CD4-positive, CD25-positive, alpha-beta regulatory T cell (primary cell): Measurements from ENCODE around the gene ALX3. TPM values are rescaled to one million over a fixed set of nuclear protein-coding genes. Genes with fewer than 3 reads are reported as not detected.
A peak's percentile ranks its signal among the peaks of the same experiment; 100 is the strongest.

Experiments
- ATAC-seq, 2 donors: fragments of 150-1000 bp; cut with Tn5 transposase; one replicate each; pipeline ENCODE4 v1.10.0; 2021; ENCODE audit warnings: low read depth in 2 of 2, moderate number of reproducible peaks in 2 of 2, moderate library complexity in 1 of 2
- DNase-seq, 3 donors: peaks; one replicate each; pipeline versions ENCODE4 v3.0.0 to v3.0.0-alpha.2; 2012 to 2022; ENCODE audit warnings: mixed read lengths in 1 of 3
- H3K27ac ChIP-seq: one replicate; pipeline ENCODE4 v1.7.0; 2013; ENCODE audit warnings: mild to moderate bottlenecking, low read length; ENCODE audit not compliant: insufficient read depth, poor library complexity, severe bottlenecking
- H3K27me3 ChIP-seq: one replicate; pipeline ENCODE4 v1.7.0; 2013; ENCODE audit warnings: low read length; ENCODE audit not compliant: control insufficient read depth, insufficient read depth
- H3K36me3 ChIP-seq: one replicate; pipeline ENCODE4 v1.7.0; 2013; ENCODE audit warnings: mild to moderate bottlenecking, low read length, moderate library complexity; ENCODE audit not compliant: control insufficient read depth, insufficient read depth
- H3K4me1 ChIP-seq: 2 replicates; pipeline ENCODE4 v1.7.0; 2013; ENCODE audit warnings: mild to moderate bottlenecking, low read length; ENCODE audit not compliant: insufficient read depth, control insufficient read depth, poor library complexity, severe bottlenecking
- H3K4me3 ChIP-seq: one replicate; pipeline ENCODE4 v1.7.0; 2013; ENCODE audit warnings: low read depth, mild to moderate bottlenecking, low read length, moderate library complexity
- H3K9me3 ChIP-seq, 2 experiments: 1 replicate in 1 of 2; 2 replicates in 1 of 2; pipeline ENCODE4 v1.7.0; 2013; ENCODE audit warnings: low read length in 2 of 2, mild to moderate bottlenecking in 1 of 2, moderate library complexity in 1 of 2; ENCODE audit not compliant: control insufficient read depth in 2 of 2
- H3K27ac Mint-ChIP-seq, 3 donors: one replicate each; pipeline ENCODE4 v1.8.0; 2020 to 2022; ENCODE audit warnings: mild to moderate bottlenecking in 3 of 3, mixed read lengths in 3 of 3, moderate library complexity in 2 of 3
- H3K27me3 Mint-ChIP-seq: one replicate; pipeline ENCODE4 v1.8.0; 2022; ENCODE audit warnings: mild to moderate bottlenecking, mixed read lengths
- H3K36me3 Mint-ChIP-seq: one replicate; pipeline ENCODE4 v1.8.0; 2020; ENCODE audit warnings: mixed read lengths
- H3K4me1 Mint-ChIP-seq, 4 donors: one replicate each; pipeline ENCODE4 v1.8.0; 2020 to 2022; ENCODE audit warnings: mixed read lengths in 4 of 4, mild to moderate bottlenecking in 1 of 4
- H3K4me3 Mint-ChIP-seq, 4 donors: one replicate each; pipeline ENCODE4 v1.8.0; 2020 to 2022; ENCODE audit warnings: mild to moderate bottlenecking in 4 of 4, mixed read lengths in 4 of 4, moderate library complexity in 3 of 4
- H3K9me3 Mint-ChIP-seq, 7 donors: one replicate each; pipeline ENCODE4 v1.8.0; 2020 to 2022; ENCODE audit warnings: mixed read lengths in 7 of 7, mild to moderate bottlenecking in 3 of 7, moderate library complexity in 2 of 7
- polyA plus RNA-seq, 4 donors: library from polyadenylated mRNA; unstranded; fragments of 300-500 nt; fragmentation: Illumina TruSeq; gene quantifications; one replicate each; pipeline ENCODE4 v1.2.3, GENCODE V29; 2021
- total RNA-seq: library from RNA; stranded (reverse); gene quantifications from one replicate; pipeline ENCODE4 v1.2.3, GENCODE V29; 2022

Gene ALX3
- total and polyA plus RNA-seq, 5 donors from 2014 or later: not detected

DNA sequence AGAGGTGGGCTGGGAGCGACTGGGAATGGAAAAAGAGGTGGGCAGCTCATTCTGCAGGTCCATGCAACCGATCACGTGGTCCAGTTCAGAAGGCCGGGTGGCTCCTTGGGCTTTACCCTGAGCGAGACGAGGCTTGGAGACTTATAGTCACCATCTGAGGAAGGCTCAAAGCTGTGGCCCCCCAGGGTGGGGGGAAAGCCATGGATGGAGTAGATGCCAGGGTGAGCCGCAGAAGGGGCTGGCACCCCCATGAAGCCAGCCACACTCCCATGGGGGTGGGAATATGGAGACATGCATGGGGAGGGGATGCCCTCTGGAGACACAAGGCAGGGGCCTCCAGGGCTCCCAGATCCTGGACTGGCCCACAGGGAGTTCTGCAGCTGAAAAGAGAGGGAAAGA, 9.8 kb downstream of the ALX3 start:
- H3K9me3 Mint-ChIP-seq: no peaks in the 10 kb centered on the region
- H3K4me3 Mint-ChIP-seq: no peak overlapping the region
- peaks cover 0 to 7% (median 5%) of the 10 kb centered on the region in 4 donors for H3K4me1 Mint-ChIP-seq
- Histone ChIP-seq H3K27ac (no peak overlapping the region), H3K4me3 (no peak overlapping the region), H3K27me3 (no peaks in the 10 kb centered on the region), H3K36me3 (peaks cover 32% of the 10 kb centered on the region), H3K9me3 (no peaks in the 10 kb centered on the region), H3K4me1 (no peaks in the 10 kb centered on the region)
- H3K36me3 Mint-ChIP-seq: peaks cover 31% of the 10 kb centered on the region
- no peak for ATAC-seq
- no peak overlapping the region for H3K27ac Mint-ChIP-seq
- peaks cover 7% of the 10 kb centered on the region for H3K27me3 Mint-ChIP-seq
- DNase-seq: no peak

DNA sequence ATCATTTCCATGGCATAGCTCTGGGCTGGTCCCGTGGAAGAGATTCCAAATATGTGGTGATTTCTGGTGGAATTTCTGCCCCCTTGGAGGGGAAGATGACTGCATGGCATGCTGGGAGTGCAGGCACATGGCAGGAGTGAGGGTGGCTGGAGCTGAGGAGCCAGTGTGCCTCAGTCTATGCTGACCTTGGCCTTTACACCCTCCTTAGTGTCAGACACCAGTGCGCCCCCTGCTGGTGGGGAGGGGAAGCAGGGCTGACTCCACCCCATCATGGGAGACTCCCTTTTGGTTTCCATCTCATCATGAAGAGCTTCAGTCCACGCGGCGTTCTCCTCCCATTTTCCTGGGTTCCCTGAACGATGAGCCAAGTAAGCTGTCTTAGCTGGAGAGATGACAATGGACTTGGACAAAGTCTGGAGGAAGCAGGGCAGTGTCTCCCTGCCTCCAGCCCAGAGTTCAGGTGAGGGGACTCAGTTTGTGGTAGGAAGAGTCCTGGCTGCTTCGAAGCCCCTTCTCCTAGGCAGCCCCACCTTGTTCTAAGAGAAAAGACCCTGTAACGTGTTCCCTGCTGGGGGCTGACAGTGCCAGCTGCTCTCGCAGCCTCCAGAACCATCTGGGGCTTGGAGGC, 10.3 kb downstream of the ALX3 start:
- no peaks in the 10 kb centered on the region for H3K27me3 ChIP-seq
- DNase-seq (peak; percentile 56 to 67 (median 58)), ATAC-seq (peak in 1 of 2 donors; percentile 48)
- Mint-ChIP-seq H3K27ac (peak overlapping the region in 1 of 3 donors; percentile 15), H3K27me3 (peaks cover 3% of the 10 kb centered on the region), H3K4me1 (peaks cover 0 to 7% (median 5%) of the 10 kb centered on the region in 4 donors), H3K4me3 (no peak overlapping the region), H3K36me3 (peaks cover 36% of the 10 kb centered on the region), H3K9me3 (no peaks in the 10 kb centered on the region)
- no peaks in the 10 kb centered on the region for H3K4me1 ChIP-seq
- H3K9me3 ChIP-seq: no peaks in the 10 kb centered on the region
- no peak overlapping the region for H3K27ac ChIP-seq
- H3K36me3 ChIP-seq: peaks cover 38% of the 10 kb centered on the region
- H3K4me3 ChIP-seq: no peak overlapping the region

DNA sequence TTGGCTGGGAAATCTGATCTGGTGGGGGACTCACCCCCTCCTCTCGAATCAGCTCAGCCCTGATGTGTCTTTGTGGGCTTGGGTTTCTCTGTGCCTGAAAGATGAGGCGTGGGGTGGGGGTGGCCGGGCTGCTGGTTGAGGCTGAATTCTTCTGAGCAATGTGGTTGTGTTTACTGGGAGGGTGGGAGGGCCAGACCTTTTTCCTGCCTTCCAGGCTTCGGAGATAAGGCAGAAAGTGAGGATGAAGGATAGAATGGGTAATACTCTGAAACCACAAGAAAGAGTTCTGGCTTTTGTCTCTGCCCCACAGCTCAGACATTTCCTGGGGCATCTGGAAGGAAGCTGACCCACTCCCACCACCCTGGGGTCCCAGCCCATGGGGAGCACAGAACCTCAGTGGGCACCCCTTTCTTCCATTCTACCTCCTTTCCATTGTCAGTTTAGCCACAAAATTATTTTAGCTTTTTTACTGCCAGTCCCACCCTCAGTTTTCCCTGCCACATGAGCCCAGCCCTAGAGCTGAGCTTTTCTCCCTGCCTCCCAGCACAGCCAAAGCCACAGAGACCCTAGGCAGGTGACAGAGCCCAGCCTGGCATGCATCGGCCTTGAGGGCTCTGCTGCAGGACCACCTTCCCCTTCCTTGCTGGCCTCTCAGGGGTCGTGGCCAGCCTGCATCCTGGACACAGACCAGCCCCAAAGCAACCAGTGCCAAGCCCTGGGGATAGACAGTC, 11.2 kb downstream of the ALX3 start:
- DNase-seq: no peak
- no peak for ATAC-seq
- Histone ChIP-seq H3K4me3 (no peak overlapping the region), H3K36me3 (peaks cover 46% of the 10 kb centered on the region), H3K4me1 (no peaks in the 10 kb centered on the region), H3K27ac (no peak overlapping the region), H3K9me3 (no peaks in the 10 kb centered on the region), H3K27me3 (no peaks in the 10 kb centered on the region)
- Mint-ChIP-seq H3K9me3 (no peaks in the 10 kb centered on the region), H3K4me1 (peaks cover 0 to 7% (median 5%) of the 10 kb centered on the region in 4 donors), H3K4me3 (no peak overlapping the region), H3K27me3 (no peaks in the 10 kb centered on the region), H3K27ac (peak overlapping the region in 1 of 3 donors; percentile 15), H3K36me3 (peaks cover 37% of the 10 kb centered on the region)

DNA sequence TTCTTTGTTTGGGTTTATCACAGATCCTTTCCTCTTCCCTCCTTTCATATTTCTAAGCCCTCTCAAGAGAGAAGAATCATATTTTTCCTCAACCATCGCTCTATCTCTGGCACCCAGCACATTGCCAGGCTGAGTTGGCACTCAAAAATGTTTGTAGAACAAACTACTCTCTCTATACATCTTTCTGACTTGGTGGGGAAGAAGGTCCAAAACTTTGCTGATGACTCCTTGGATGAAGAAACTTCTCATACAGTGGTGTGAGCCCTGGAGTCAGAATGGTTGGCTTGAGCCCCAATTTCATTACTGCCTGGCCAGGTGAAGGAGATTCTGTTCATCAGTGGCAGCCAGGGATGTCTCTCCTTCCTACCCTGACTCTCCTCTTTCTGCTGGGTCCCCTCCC, 11.9 kb downstream of the ALX3 start:
- no peaks in the 10 kb centered on the region for H3K9me3 Mint-ChIP-seq
- Histone ChIP-seq H3K27me3 (no peaks in the 10 kb centered on the region), H3K27ac (no peak overlapping the region), H3K4me3 (no peak overlapping the region), H3K36me3 (peaks cover 53% of the 10 kb centered on the region), H3K9me3 (no peaks in the 10 kb centered on the region), H3K4me1 (no peaks in the 10 kb centered on the region)
- no peak overlapping the region for H3K4me3 Mint-ChIP-seq
- no peak for DNase-seq
- peaks cover 42% of the 10 kb centered on the region for H3K36me3 Mint-ChIP-seq
- no peak for ATAC-seq
- no peaks in the 10 kb centered on the region for H3K27me3 Mint-ChIP-seq
- H3K4me1 Mint-ChIP-seq: peaks cover 0 to 9% (median 7%) of the 10 kb centered on the region in 4 donors
- H3K27ac Mint-ChIP-seq: peak overlapping the region in 1 of 3 donors; percentile 12

DNA sequence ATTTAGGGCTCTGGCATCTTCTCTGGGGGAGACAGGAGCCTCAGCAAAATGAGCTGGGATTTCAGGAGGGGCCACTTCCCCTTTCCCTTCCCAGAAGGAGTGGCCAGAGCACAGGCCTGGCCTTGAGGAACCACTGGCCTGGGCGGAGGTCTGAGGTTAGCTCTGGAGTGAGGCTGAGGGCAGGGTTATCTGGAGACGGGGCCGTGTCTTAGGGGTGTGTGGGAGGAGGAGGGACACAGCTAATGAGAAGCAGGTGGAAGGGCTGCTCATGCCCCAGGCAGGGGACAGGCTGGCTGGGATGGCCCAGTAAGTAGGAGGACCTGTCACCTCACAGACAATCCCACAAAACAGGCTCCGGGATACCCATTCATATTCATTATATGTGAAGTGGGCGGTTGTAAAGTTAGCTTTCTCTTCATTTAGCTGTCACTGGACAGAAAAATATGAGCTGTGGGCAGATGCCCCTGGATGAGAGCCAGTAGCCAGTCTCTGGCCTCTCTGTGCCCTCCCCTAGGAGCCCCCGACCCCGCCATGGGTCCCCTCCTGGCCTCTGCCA, 12.4 kb downstream of the ALX3 start:
- peaks cover 48% of the 10 kb centered on the region for H3K36me3 Mint-ChIP-seq
- Histone ChIP-seq H3K36me3 (peaks cover 59% of the 10 kb centered on the region), H3K4me3 (no peak overlapping the region), H3K27ac (no peak overlapping the region), H3K27me3 (no peaks in the 10 kb centered on the region), H3K9me3 (no peaks in the 10 kb centered on the region), H3K4me1 (no peaks in the 10 kb centered on the region)
- no peaks in the 10 kb centered on the region for H3K27me3 Mint-ChIP-seq
- no peaks in the 10 kb centered on the region for H3K9me3 Mint-ChIP-seq
- DNase-seq: no peak
- no peak overlapping the region for H3K4me3 Mint-ChIP-seq
- ATAC-seq: no peak
- peak overlapping the region in 1 of 3 donors; percentile 12 for H3K27ac Mint-ChIP-seq
- H3K4me1 Mint-ChIP-seq: peaks cover 0 to 9% (median 7%) of the 10 kb centered on the region in 4 donors

DNA sequence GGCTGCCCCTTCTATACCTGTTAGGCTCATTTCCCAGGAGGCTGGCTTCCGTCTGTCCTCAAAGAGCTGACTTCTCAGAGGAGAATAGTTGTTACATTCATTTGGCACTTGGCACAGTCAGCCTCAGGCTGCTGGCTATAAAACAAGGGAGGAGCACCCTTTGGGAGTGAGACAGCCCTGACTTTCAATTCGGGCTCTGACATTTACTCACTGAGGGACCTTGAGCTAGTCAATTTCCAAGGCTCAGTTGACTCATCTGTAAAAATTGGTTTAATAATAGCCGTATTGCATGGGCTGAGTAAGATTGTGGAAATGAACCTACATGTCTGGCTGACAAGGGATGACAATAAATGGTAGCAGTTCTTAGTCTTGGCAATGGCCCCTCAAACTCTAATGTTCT, 13.7 kb downstream of the ALX3 start:
- peaks cover 53% of the 10 kb centered on the region for H3K36me3 Mint-ChIP-seq
- H3K27ac Mint-ChIP-seq: no peak overlapping the region
- Histone ChIP-seq H3K27ac (no peak overlapping the region), H3K36me3 (peaks cover 71% of the 10 kb centered on the region), H3K4me3 (no peak overlapping the region), H3K9me3 (no peaks in the 10 kb centered on the region), H3K4me1 (no peaks in the 10 kb centered on the region), H3K27me3 (no peaks in the 10 kb centered on the region)
- H3K9me3 Mint-ChIP-seq: no peaks in the 10 kb centered on the region
- H3K4me3 Mint-ChIP-seq: no peak overlapping the region
- peaks cover 0 to 9% (median 8%) of the 10 kb centered on the region in 4 donors for H3K4me1 Mint-ChIP-seq
- no peak for ATAC-seq
- DNase-seq: no peak
- H3K27me3 Mint-ChIP-seq: no peaks in the 10 kb centered on the region

DNA sequence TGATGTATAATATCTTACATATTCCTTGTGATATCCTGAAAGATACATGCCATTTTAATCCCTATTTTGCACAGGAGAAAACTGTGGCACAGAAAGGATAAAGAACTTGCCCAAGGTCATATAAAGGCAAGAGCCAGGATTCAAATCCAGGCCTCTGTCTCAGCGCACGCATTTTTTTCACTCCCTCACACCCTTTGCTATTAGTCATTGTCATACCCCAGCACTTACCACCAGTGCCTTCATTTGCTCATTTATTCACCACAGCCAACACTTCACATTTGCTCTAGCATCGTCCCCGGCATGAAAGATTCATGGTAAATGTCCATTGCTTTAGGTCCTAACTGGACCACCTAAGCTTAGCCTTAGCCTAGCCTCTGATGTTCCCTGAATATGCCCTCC, 14.2 kb downstream of the ALX3 start:
- H3K36me3 ChIP-seq: peaks cover 76% of the 10 kb centered on the region
- peaks cover 56% of the 10 kb centered on the region for H3K36me3 Mint-ChIP-seq
- no peak for ATAC-seq

More for the DNA sequence above, 14.2 kb downstream of the ALX3 start:
- H3K4me3 Mint-ChIP-seq: no peak overlapping the region
- no peaks in the 10 kb centered on the region for H3K9me3 Mint-ChIP-seq
- no peak for DNase-seq
- H3K27me3 ChIP-seq: no peaks in the 10 kb centered on the region
- no peaks in the 10 kb centered on the region for H3K27me3 Mint-ChIP-seq
- no peak overlapping the region for H3K4me3 ChIP-seq
- no peaks in the 10 kb centered on the region for H3K4me1 ChIP-seq
- peaks cover 0 to 10% (median 8%) of the 10 kb centered on the region in 4 donors for H3K4me1 Mint-ChIP-seq
- H3K9me3 ChIP-seq: no peaks in the 10 kb centered on the region
- no peak overlapping the region for H3K27ac ChIP-seq
- H3K27ac Mint-ChIP-seq: no peak overlapping the region
